OCI-LY3 (cell line): ENCODE data around the gene CHD8.

Experiments used
- H2AFZ ChIP-seq: fragments of 200-600, 300-600 bp; shearing (Covaris generic); 2 replicates; pipeline ENCODE4 v1.6.0; 2014; ENCODE audit warnings: antibody characterized with exemption, low read depth, low read length
- H3K27ac ChIP-seq: fragments of 200-600, 300-600 bp; sonication (generic); 2 replicates; pipeline ENCODE4 v1.5.1; 2014; ENCODE audit warnings: mild to moderate bottlenecking, low read length, moderate library complexity, mixed read lengths
- H3K27me3 ChIP-seq: fragments of 200-600, 300-600 bp; sonication (generic); 2 replicates; pipeline ENCODE4 v1.6.1; 2014; ENCODE audit warnings: low read depth, low read length, mixed read lengths
- H3K36me3 ChIP-seq: fragments of 200-600, 300-600 bp; sonication (generic); replicated peaks from 2 replicates; pipeline ENCODE3; 2014; ENCODE audit warnings: low read depth, low read length, mixed read lengths
- H3K4me1 ChIP-seq: fragments of 300-600, 200-600 bp; sonication (generic); 2 replicates; pipeline ENCODE4 v1.6.1; 2014; ENCODE audit warnings: low read length, mixed read lengths
- H3K4me2 ChIP-seq: fragments of 200-600, 300-600 bp; sonication (generic); 2 replicates; pipeline ENCODE4 v1.6.1; 2014; ENCODE audit warnings: low read length, mixed read lengths
- H3K4me3 ChIP-seq: fragments of 300-600, 200-600 bp; sonication (generic); 2 replicates; pipeline ENCODE4 v1.5.1; 2014; ENCODE audit warnings: antibody characterized with exemption, mild to moderate bottlenecking, low read length, moderate library complexity
- H3K79me2 ChIP-seq: fragments of 300-600, 200-600 bp; shearing (Covaris generic); 2 replicates; pipeline ENCODE4 v1.6.1; 2014; ENCODE audit warnings: mild to moderate bottlenecking, low read length, mixed read lengths
- H3K9ac ChIP-seq: fragments of 300-600, 200-600 bp; shearing (Covaris generic); 2 replicates; pipeline ENCODE4 v1.6.0; 2014; ENCODE audit warnings: mild to moderate bottlenecking, low read length, moderate library complexity
- H3K9me3 ChIP-seq: fragments of 200-600, 300-600 bp; shearing (Covaris generic); 2 replicates; pipeline ENCODE4 v1.6.1; 2014; ENCODE audit warnings: low read length, mixed read lengths; ENCODE audit not compliant: insufficient read depth
- H4K20me1 ChIP-seq: fragments of 200-600, 300-600 bp; sonication (generic); 2 replicates; pipeline ENCODE4 v1.6.1; 2016; ENCODE audit warnings: low read length, mixed read lengths; ENCODE audit not compliant: insufficient read depth
- EZH2phosphoT487 ChIP-seq: fragments of 200-600 bp; shearing (Covaris generic); IDR thresholded peaks from 2 replicates; pipeline ENCODE4 v1.6.1; 2018; ENCODE audit warnings: antibody characterized with exemption, mixed run types, low read depth
- TF ChIP-seq, protein P1 (sequence below): fragments of 200-600, 300-600 bp; sonication (generic); IDR thresholded peaks from 2 replicates; pipeline ENCODE4 v1.5.1; 2014; ENCODE audit warnings: antibody characterized with exemption, low read length, low read depth

The CHD8 gene

DNA sequence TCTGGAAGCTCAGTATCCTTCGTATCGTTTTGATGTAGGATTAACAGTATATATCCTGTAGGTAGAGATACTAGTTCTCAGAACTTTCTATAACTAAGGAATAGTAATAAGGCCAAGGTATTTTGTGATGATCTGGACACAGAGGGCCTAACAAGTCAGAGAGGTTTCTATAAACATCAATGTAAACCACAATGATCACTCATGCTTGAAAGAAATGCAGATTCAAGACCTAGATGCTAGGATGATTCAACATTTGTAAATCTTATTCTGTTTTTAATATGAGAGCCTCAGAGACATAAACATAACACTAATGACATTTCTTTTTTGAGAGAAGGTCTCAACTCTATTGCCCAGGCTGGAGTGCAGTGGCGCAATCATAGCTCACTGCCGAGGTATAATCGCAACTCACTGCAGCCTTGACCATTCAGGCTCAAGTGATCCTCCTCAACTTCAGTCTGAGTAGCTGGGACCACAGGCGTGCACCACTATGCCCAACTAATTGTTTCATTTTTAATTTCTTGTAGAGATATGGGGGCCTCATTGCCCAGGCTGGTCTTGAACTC is 88.3 kb downstream of the CHD8 start:
- Histone ChIP-seq H2AFZ (no peak overlapping the region), H3K4me3 (no peak overlapping the region), H4K20me1 (no peaks in the 10 kb centered on the region), H3K4me1 (no peaks in the 10 kb centered on the region), H3K9ac (no peak overlapping the region), H3K36me3 (peaks cover 84% of the 10 kb centered on the region), H3K79me2 (0 out of 2 replicates have a peak, but pooled peaks cover 4% of the 10 kb centered on the region), H3K27ac (no peak overlapping the region), H3K9me3 (no peaks in the 10 kb centered on the region), H3K4me2 (no peak overlapping the region), H3K27me3 (no peaks in the 10 kb centered on the region)
- TF ChIP-seq, protein P1, sequence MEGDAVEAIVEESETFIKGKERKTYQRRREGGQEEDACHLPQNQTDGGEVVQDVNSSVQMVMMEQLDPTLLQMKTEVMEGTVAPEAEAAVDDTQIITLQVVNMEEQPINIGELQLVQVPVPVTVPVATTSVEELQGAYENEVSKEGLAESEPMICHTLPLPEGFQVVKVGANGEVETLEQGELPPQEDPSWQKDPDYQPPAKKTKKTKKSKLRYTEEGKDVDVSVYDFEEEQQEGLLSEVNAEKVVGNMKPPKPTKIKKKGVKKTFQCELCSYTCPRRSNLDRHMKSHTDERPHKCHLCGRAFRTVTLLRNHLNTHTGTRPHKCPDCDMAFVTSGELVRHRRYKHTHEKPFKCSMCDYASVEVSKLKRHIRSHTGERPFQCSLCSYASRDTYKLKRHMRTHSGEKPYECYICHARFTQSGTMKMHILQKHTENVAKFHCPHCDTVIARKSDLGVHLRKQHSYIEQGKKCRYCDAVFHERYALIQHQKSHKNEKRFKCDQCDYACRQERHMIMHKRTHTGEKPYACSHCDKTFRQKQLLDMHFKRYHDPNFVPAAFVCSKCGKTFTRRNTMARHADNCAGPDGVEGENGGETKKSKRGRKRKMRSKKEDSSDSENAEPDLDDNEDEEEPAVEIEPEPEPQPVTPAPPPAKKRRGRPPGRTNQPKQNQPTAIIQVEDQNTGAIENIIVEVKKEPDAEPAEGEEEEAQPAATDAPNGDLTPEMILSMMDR, result no peak
- TF ChIP-seq EZH2phosphoT487, result no peak

DNA sequence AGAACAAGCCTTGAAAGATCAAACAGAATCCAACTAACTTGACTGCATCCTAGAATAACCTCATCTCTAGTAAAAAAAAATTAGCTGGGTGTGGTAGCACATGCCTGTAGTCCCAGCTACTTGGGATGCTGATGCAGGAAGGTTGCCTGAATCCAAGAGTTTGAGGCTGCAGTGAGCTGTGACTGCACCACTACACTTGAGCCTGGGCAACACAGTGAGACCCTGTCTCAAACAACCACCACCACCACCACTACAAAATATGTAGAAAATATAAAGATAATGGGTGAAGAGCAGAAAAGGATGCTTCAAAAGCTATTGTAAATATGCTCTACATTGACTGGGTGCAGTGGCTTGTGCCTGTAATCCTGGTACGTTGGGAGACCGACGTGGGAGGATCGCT is 99.4 kb downstream of the CHD8 start:
- TF ChIP-seq, protein P1, result no peak
- H3K27me3 ChIP-seq, result no peaks in the 10 kb centered on the region
- H4K20me1 ChIP-seq, result no peaks in the 10 kb centered on the region
- H2AFZ ChIP-seq, result no peak overlapping the region
- H3K79me2 ChIP-seq, result no peaks in the 10 kb centered on the region
- H3K9ac ChIP-seq, result no peak overlapping the region
- H3K36me3 ChIP-seq, result peaks cover 70% of the 10 kb centered on the region
- H3K4me2 ChIP-seq, result no peak overlapping the region
- no peaks in the 10 kb centered on the region for H3K9me3 ChIP-seq
- no peak overlapping the region for H3K4me3 ChIP-seq
- H3K27ac ChIP-seq, result no peak overlapping the region
- H3K4me1 ChIP-seq, result peaks cover 11% of the 10 kb centered on the region

DNA sequence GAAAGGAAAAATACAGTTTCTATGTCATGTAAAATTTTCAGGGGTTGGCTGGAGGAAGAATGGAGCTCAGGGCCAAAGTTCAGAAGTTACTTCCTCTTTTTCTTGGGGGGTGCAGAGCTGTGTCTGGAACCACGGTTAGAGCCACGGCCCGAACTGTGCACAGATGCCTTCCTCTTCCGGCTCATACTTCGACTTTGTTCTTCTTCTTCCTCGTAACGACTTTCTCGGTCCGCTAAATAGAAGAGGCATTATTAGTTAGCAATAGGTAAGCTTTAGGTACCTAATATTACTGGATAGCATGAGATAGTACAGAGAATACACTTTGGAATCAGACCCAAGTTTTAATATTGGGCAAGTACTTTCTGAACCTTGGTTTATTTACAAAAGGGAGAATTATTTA is 103.3 kb downstream of the CHD8 start:
- Histone ChIP-seq H2AFZ (no peak overlapping the region), H3K27ac (peak overlapping the region; percentile 29; the same call in 1 of the 2 replicates), H3K9me3 (no peaks in the 10 kb centered on the region), H3K4me2 (no peak overlapping the region), H3K9ac (no peak overlapping the region), H3K4me3 (no peak overlapping the region), H3K4me1 (peaks cover 11% of the 10 kb centered on the region), H3K36me3 (peaks cover 56% of the 10 kb centered on the region), H4K20me1 (no peaks in the 10 kb centered on the region), H3K79me2 (no peaks in the 10 kb centered on the region), H3K27me3 (no peaks in the 10 kb centered on the region)
- TF ChIP-seq, protein P1, result no peak
- no peak for TF ChIP-seq EZH2phosphoT487

DNA sequence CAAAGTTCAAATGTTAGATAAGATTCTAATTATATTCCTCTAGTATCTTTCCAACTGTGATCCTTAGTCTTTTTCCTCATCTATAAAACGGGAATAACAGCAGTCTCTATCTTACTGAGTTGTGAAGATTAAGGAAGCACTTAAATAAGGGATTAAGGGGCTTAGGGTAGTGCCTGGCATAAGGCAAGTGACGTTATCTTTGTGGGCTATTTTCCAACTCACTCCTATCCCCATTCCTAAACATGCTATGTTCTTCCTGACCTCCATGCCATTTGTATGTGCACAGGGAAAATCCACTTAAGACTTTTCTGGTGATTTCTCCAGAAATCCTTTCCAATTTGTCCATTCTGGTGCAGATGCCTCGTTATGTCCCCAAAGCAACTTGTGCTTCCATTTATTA is 105.4 kb downstream of the CHD8 start:
- Histone ChIP-seq H3K27me3 (no peaks in the 10 kb centered on the region), H4K20me1 (no peaks in the 10 kb centered on the region), H3K4me1 (peaks cover 11% of the 10 kb centered on the region), H3K9ac (no peak overlapping the region), H3K4me3 (no peak overlapping the region), H3K79me2 (no peaks in the 10 kb centered on the region), H3K36me3 (peaks cover 41% of the 10 kb centered on the region), H3K27ac (no peak overlapping the region), H3K9me3 (no peaks in the 10 kb centered on the region), H3K4me2 (no peak overlapping the region), H2AFZ (no peak overlapping the region)
- no peak for TF ChIP-seq EZH2phosphoT487
- TF ChIP-seq, protein P1, result no peak
